Fibroblast of lung (primary cell): ENCODE data around the gene TAF3.

Source experiments
- CTCF ChIP-seq, 2 donors: IDR thresholded peaks in 1 of 2; conservative IDR thresholded peaks in 1 of 2; 1 replicate in 1 of 2; 2 replicates in 1 of 2; pipeline ENCODE4 v1.5.1; 2011 to 2012; ENCODE audit warnings: low read length in 2 of 2, control low read depth in 1 of 2, inconsistent platforms in 1 of 2, low read depth in 1 of 2, mild to moderate bottlenecking in 1 of 2
- EZH2 ChIP-seq: IDR thresholded peaks from 2 replicates; pipeline ENCODE4 v1.5.1; 2012; ENCODE audit warnings: low read length, control low read depth, mild to moderate bottlenecking; ENCODE audit errors: missing control alignments

DNA sequence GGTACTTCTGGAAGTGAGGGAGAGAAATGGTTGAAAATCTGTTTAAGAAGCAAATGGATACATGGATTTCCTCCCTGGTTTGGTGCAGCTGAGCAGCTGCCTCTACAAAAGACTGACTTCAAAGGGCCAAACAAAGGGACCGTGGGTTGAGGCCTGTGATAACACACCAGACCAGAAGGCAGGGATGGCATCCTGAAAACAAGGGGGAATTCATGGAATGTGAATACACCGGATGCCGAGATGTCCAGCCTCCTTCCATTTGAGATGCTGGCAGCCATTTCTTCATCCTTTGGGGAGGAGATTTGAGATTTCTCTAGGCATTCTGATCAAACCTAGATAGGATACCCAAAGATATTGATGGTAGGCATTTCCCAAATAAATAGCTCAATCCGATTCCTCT lies 36.9 kb downstream of the TAF3 start:
- TF ChIP-seq EZH2 (no peak), CTCF (conservative IDR thresholded peaks at IDR 0.05 in 1 of 2, IDR thresholded peaks at IDR 0.05 in 1 of 2; ENCODE audit: low read depth in 1 of 2, low read length in 2 of 2) (no peak)
